Kidney (tissue), 14 donors: ENCODE measurements around the gene NFIA. TPM values are rescaled to one million over a fixed set of nuclear protein-coding genes. Genes with fewer than 3 reads are reported as not detected.
A peak's percentile ranks its signal among the peaks of the same experiment; 100 is the strongest.

Source experiments
- DNase-seq, 5 donors: peaks; one replicate each; pipeline ENCODE4 v3.0.0-alpha.2; 2013 to 2020
- FAIRE-seq: peaks from 2 replicates; lab custom pipeline; 2012; peaks lifted over from hg19 to GRCh38; lab: Jason Lieb, UNC
- H3K27ac ChIP-seq, 2 donors: one replicate each; pipeline ENCODE4 v1.7.0; 2013; ENCODE audit warnings: low read depth in 2 of 2, low read length in 2 of 2, inconsistent platforms in 1 of 2
- H3K27me3 ChIP-seq: one replicate; pipeline ENCODE4 v1.7.1; 2013; ENCODE audit warnings: low read length, inconsistent platforms; ENCODE audit not compliant: control insufficient read depth, insufficient read depth
- H3K36me3 ChIP-seq, 3 donors: one replicate each; pipeline versions ENCODE4 v1.7.0 to v1.7.1; 2013; ENCODE audit warnings: low read length in 3 of 3, control low read depth in 1 of 3, inconsistent platforms in 1 of 3; ENCODE audit not compliant: insufficient read depth in 3 of 3, control insufficient read depth in 2 of 3
- H3K4me1 ChIP-seq, 3 donors: one replicate each; pipeline versions ENCODE4 v1.7.0 to v1.7.1; 2013; ENCODE audit warnings: low read length in 3 of 3, inconsistent platforms in 1 of 3, low read depth in 1 of 3; ENCODE audit not compliant: control insufficient read depth in 2 of 3, insufficient read depth in 2 of 3
- H3K4me3 ChIP-seq, 3 donors: one replicate each; pipeline versions ENCODE4 v1.7.0 to v1.8.1; 2013; ENCODE audit warnings: low read length in 3 of 3, control low read depth in 1 of 3, inconsistent platforms in 1 of 3
- H3K9ac ChIP-seq, 3 donors: one replicate each; pipeline versions ENCODE4 v1.7.0 to v1.7.1; 2013; ENCODE audit warnings: low read length in 3 of 3, control low read depth in 1 of 3, inconsistent platforms in 1 of 3
- H3K9me3 ChIP-seq, 3 donors: one replicate each; pipeline versions ENCODE4 v1.7.0 to v1.7.1; 2013; ENCODE audit warnings: low read length in 3 of 3, control low read depth in 1 of 3, inconsistent platforms in 1 of 3; ENCODE audit not compliant: control insufficient read depth in 2 of 3, insufficient read depth in 1 of 3
- intact Hi-C: fragments of 100-400 bp; cut with DNase I; formaldehyde crosslinking; loops from one replicate; pipeline ENCODE4 v1.11.1; 2022
- polyA plus RNA-seq: library from polyadenylated mRNA; stranded (reverse); fragments of 350-450 nt; fragmentation: Illumina TruSeq; extraction: RNeasy Lipid Tissue Mini Kit (QIAGEN cat#74804); gene quantifications from one replicate; pipeline ENCODE4 v1.2.3, GENCODE V29; 2014; ENCODE audit warnings: low read depth, low replicate concordance; ENCODE audit not compliant: insufficient read depth
- total RNA-seq: library from RNA; stranded (reverse); fragmentation: NEBNext Ultra II Directional; extraction: Animal tissue kit (Norgen Biotek cat#: 25700); gene quantifications from one replicate; pipeline ENCODE4 v1.2.1, GENCODE V29; 2021
- TF ChIP-seq, protein P1 (sequence below): IDR thresholded peaks from 3 replicates; pipeline ENCODE4 v1.5.1; 2012; ENCODE audit warnings: mild to moderate bottlenecking, moderate library complexity, borderline replicate concordance; ENCODE audit not compliant: insufficient read depth; ENCODE audit errors: extremely low read depth
- donor health status: control.
- donor health status: control.
- donor health status: control.
- donor health status: control.
- donor health status: control.
- donor health status: DM: yes; HTN: yes; CAD: no.
- donor health status: Normal renal cell carcinoma (clear cell type).

The NFIA gene
- total and polyA plus RNA-seq, 2 donors from 2014 or later = 4.8 to 87.5 TPM

DNA sequence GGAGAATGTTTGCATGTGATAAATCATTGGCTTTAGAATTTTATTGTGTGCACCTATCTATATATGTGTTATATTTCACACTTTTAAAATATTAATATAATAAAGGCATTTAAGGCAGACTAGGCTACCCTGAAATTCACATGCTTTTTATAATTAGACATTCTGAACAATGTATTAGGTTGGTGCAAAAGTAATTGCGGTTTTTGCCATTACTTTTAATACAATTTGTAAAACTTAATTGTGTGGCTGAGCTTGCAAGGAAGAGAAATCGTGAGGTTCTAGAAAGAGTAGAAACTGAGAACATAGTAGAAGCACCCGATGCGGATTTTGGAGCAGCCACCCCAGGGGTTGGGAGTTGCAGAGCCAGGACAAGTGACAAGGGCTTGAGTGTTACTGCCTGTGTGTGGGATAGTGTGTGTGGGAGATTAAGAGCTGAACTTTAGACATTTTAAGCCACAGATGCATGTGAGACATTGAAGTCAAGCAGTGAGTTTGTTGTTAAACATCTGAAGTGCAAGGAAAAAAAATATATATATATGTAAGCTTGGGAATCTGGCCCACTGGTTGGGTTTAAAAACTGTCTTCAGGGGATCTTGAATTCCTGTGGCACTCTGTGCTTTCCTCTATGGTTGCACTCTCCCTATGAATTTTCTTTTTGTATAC, 398.0 kb downstream of the NFIA start:
- FAIRE-seq (no peak), DNase-seq (peak in 1 of 5 donors; percentile 38)
- Histone ChIP-seq H3K9ac (no peak overlapping the region), H3K36me3 (no peaks in the 10 kb centered on the region), H3K27me3 (no peaks in the 10 kb centered on the region), H3K27ac (no peak overlapping the region), H3K4me1 (no peaks in the 10 kb centered on the region), H3K9me3 (no peaks in the 10 kb centered on the region), H3K4me3 (no peak overlapping the region)
- TF ChIP-seq, protein P1, sequence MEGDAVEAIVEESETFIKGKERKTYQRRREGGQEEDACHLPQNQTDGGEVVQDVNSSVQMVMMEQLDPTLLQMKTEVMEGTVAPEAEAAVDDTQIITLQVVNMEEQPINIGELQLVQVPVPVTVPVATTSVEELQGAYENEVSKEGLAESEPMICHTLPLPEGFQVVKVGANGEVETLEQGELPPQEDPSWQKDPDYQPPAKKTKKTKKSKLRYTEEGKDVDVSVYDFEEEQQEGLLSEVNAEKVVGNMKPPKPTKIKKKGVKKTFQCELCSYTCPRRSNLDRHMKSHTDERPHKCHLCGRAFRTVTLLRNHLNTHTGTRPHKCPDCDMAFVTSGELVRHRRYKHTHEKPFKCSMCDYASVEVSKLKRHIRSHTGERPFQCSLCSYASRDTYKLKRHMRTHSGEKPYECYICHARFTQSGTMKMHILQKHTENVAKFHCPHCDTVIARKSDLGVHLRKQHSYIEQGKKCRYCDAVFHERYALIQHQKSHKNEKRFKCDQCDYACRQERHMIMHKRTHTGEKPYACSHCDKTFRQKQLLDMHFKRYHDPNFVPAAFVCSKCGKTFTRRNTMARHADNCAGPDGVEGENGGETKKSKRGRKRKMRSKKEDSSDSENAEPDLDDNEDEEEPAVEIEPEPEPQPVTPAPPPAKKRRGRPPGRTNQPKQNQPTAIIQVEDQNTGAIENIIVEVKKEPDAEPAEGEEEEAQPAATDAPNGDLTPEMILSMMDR = no peak
- intact Hi-C loops = no loop called here

DNA sequence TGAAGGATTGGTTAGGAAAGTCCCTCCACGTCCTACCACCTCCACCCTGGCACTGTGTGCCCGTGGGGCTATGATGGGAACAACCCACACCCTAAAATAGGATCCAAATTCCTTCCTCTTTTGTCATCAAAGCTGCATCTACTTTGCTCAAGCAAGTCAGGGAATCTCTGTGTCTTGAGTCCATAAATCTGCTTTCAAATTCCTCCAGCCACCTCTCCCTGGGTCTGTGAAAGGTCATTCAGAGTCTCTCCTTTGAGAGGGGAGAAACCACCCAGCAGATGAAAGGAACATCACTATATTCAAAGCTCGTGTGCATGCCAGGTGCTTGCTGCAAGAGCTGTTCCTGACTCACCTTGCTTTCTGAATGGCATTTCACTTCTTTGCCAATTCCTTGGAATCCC, 399.0 kb downstream of the NFIA start:
- intact Hi-C loops = no loop called here
- Histone ChIP-seq H3K4me1 (no peaks in the 10 kb centered on the region), H3K4me3 (no peak overlapping the region), H3K27ac (no peak overlapping the region), H3K27me3 (no peaks in the 10 kb centered on the region), H3K9ac (no peak overlapping the region), H3K9me3 (no peaks in the 10 kb centered on the region), H3K36me3 (no peaks in the 10 kb centered on the region)
- no peak for FAIRE-seq
- TF ChIP-seq, protein P1 = no peak
- no peak for DNase-seq

DNA sequence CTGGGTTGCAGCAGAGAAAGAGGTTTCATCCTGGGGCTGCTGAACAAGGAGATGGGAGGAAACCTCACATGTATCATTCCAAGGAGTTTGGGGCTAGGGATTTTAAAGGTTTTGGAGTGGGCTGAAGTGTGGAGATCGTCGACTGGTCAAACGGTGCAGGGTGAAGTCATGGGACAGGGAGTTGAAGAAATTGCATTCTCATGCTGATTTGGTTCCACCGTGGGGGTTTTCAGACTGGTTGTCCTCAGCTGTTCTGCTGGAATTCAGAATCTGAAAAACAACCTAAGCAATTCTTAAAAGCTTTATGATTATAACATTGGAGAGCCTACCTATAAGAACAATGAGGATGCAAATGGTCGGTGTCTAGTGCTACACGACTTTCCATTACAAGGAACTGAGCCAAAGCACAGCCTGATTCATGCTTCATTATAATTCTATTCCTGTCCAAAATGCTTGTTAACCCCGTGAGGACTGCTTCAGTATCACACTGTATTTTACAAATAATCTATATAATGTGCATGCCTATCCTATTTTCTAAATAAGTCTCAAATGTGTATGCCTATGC, 399.9 kb downstream of the NFIA start:
- Histone ChIP-seq H3K9ac (no peak overlapping the region), H3K27ac (no peak overlapping the region), H3K4me3 (no peak overlapping the region), H3K27me3 (no peaks in the 10 kb centered on the region), H3K9me3 (no peaks in the 10 kb centered on the region), H3K4me1 (no peaks in the 10 kb centered on the region), H3K36me3 (no peaks in the 10 kb centered on the region)
- FAIRE-seq (no peak), DNase-seq (no peak)
- TF ChIP-seq, protein P1 = no peak
- intact Hi-C loops = no loop called here
